GM12875 (cell line): Measurements from ENCODE around the gene SORCS2.

Experiments
- H3K4me3 ChIP-seq: one replicate; pipeline ENCODE4 v1.5.1; 2011; ENCODE audit warnings: low read depth, low read length, control low read depth
- CTCF ChIP-seq: IDR thresholded peaks from 2 replicates; pipeline ENCODE4 v1.5.1; 2011; ENCODE audit warnings: low read depth, mild to moderate bottlenecking, control low read depth, inconsistent platforms, low read length, moderate library complexity, borderline replicate concordance; ENCODE audit not compliant: insufficient read depth

SORCS2 gene

DNA sequence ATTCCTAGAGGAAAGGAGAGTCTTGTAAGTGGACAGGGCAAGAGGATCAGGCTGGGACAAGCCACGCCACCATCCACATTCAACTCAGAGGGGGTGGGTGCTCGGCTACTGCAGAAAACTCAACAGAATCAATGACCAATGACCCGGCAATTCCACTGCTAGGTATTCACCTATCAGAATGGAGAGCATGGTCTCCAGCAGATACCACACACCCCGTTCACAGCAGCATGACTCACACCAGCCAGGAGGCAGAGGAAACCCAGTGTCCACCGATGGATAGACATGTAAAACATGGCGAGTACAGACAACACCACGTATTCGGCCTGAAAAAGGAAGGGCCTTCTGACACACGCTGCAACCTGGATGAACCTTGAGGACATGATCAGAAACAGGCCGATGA, 571.5 kb downstream of the SORCS2 start:
- H3K4me3 ChIP-seq = no peak overlapping the region
- no peak for TF ChIP-seq CTCF

DNA sequence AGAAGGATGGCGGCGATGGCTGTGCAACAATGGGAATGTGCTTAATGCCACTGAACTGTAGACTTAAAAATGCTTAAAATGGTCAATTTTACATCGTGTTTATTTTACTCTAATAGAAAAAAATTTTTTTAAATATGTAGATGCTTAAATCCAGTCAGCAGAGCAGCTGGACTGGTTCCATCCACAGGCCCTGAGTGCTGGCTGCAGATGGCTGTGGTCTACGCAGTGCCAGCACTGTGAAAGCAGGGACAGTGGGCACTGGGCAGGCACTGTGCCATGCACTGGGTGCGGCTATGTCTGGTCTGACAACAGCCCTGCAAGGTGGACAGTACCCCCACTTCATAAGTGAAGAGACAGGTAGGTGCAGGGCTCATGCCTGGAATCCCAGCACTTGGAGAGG, 572.1 kb downstream of the SORCS2 start:
- no peak for TF ChIP-seq CTCF
- no peak overlapping the region for H3K4me3 ChIP-seq

- no peak for TF ChIP-seq CTCF
- no peak overlapping the region for H3K4me3 ChIP-seq
These were observed 573.3 kb downstream of the SORCS2 start for GRCh38 chr4:7765666-7766065.

GRCh38 chr4:7766086-7766485, 573.7 kb downstream of the SORCS2 start:
- H3K4me3 ChIP-seq = no peak overlapping the region
- TF ChIP-seq CTCF = no peak

GRCh38 chr4:7766661-7767345, 574.5 kb downstream of the SORCS2 start:
- TF ChIP-seq CTCF = no peak
- no peak overlapping the region for H3K4me3 ChIP-seq

- no peak for TF ChIP-seq CTCF
- no peak overlapping the region for H3K4me3 ChIP-seq
These were observed 575.2 kb downstream of the SORCS2 start for GRCh38 chr4:7767526-7767925.

DNA sequence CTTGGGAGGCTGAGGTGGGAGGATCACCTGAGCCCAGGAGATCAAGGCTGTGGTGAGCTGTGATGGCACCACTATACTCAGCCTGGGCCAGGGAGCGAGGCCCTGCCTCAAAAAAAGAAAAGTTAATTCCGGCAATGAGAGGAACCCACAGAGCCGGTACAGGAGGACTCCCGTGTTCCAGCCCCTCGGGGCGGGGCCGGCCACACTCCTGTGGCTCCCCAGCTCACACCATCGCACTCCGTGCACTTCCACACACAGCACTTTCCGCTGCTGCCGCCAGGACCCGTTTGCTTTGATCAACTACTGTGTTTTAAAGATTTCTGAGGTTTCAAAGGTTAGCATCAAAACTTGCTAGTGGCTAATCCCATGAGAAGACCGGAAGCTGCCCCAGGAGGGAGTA, 575.6 kb downstream of the SORCS2 start:
- TF ChIP-seq CTCF = no peak
- no peak overlapping the region for H3K4me3 ChIP-seq
